Measurements from ENCODE around the gene RAPGEF1.

GRCh38 chr9:131728961-131729360 is 10.9 kb downstream of the RAPGEF1 start:
- TF ChIP-seq, protein P1, sequence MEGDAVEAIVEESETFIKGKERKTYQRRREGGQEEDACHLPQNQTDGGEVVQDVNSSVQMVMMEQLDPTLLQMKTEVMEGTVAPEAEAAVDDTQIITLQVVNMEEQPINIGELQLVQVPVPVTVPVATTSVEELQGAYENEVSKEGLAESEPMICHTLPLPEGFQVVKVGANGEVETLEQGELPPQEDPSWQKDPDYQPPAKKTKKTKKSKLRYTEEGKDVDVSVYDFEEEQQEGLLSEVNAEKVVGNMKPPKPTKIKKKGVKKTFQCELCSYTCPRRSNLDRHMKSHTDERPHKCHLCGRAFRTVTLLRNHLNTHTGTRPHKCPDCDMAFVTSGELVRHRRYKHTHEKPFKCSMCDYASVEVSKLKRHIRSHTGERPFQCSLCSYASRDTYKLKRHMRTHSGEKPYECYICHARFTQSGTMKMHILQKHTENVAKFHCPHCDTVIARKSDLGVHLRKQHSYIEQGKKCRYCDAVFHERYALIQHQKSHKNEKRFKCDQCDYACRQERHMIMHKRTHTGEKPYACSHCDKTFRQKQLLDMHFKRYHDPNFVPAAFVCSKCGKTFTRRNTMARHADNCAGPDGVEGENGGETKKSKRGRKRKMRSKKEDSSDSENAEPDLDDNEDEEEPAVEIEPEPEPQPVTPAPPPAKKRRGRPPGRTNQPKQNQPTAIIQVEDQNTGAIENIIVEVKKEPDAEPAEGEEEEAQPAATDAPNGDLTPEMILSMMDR (conservative IDR thresholded peaks at IDR 0.05 in 1 of 2, IDR thresholded peaks at IDR 0.05 in 1 of 2; ENCODE audit: low read depth in 1 of 2, low read length in 2 of 2), result no peak
- no peak for TF ChIP-seq EZH2 (IDR thresholded peaks at IDR 0.05; ENCODE audit: low read length, missing control alignments)

Data from fibroblast of lung (primary cell).